OCI-LY7 (cell line): ENCODE measurements around the gene ALOX15B. TPM values are rescaled to one million over a fixed set of nuclear protein-coding genes. Genes with fewer than 3 reads are reported as not detected.

Source experiments
- BruUV-seq: library from RNA; stranded (reverse); fragments of 400-500 nt; replicated peaks from 2 replicates; lab custom pipeline; 2021; lab: Mats Ljungman, UMichigan
- CTCF ChIA-PET: fragments of 300-600 bp; sonication (Branson Sonifier 250); formaldehyde crosslinking; loops from one replicate; lab custom pipeline; 2022; ENCODE audit warnings: antibody characterized with exemption; ENCODE audit not compliant: unreplicated experiment; lab: Charles Lee
- POLR2A ChIA-PET: fragments of 300-600 bp; sonication (Branson Sonifier 250); formaldehyde crosslinking; loops from one replicate; lab custom pipeline; 2022; ENCODE audit warnings: antibody characterized with exemption; lab: Charles Lee
- DNase-seq: peaks from one replicate; pipeline ENCODE4 v3.0.0-alpha.2; 2015; ENCODE audit warnings: low spot score
- H2AFZ ChIP-seq: fragments of 200-600 bp; sonication (generic), shearing (Covaris generic); 2 replicates; pipeline ENCODE4 v1.6.1; 2014; ENCODE audit warnings: mild to moderate bottlenecking, antibody characterized with exemption, low read length, moderate library complexity
- H3K27ac ChIP-seq: fragments of 200-600 bp; sonication (generic); 2 replicates; pipeline ENCODE4 v1.5.1; 2014; ENCODE audit warnings: mixed run types, low read depth, mild to moderate bottlenecking, moderate library complexity, low read length, inconsistent platforms; ENCODE audit not compliant: poor library complexity, severe bottlenecking
- H3K36me3 ChIP-seq: fragments of 200-600 bp; sonication (generic); 2 replicates; pipeline ENCODE4 v1.6.1; 2014; ENCODE audit warnings: mild to moderate bottlenecking, antibody characterized with exemption, low read length, moderate library complexity, mixed read lengths; ENCODE audit not compliant: insufficient read depth
- H3K4me1 ChIP-seq: fragments of 200-600 bp; sonication (generic); 2 replicates; pipeline ENCODE4 v1.5.1; 2014; ENCODE audit warnings: mild to moderate bottlenecking, low read length; ENCODE audit not compliant: insufficient read depth, poor library complexity, severe bottlenecking
- H3K4me2 ChIP-seq: fragments of 200-600 bp; sonication (generic); 2 replicates; pipeline ENCODE4 v1.6.1; 2014; ENCODE audit warnings: mild to moderate bottlenecking, low read length
- H3K4me3 ChIP-seq: fragments of 200-600 bp; sonication (generic); 2 replicates; pipeline ENCODE4 v1.5.1; 2014; ENCODE audit warnings: mild to moderate bottlenecking, low read depth, low read length; ENCODE audit not compliant: poor library complexity, severe bottlenecking
- H3K79me2 ChIP-seq: fragments of 200-600 bp; sonication (generic); 2 replicates; pipeline ENCODE4 v1.6.1; 2016; ENCODE audit warnings: low read depth, mild to moderate bottlenecking, low read length, moderate library complexity, mixed read lengths; ENCODE audit not compliant: insufficient read depth
- H3K9me2 ChIP-seq: fragments of 200-600 bp; sonication (generic); 2 replicates; pipeline ENCODE4 v1.6.1; 2016; ENCODE audit warnings: mild to moderate bottlenecking, low read length, mixed read lengths; ENCODE audit not compliant: insufficient read depth
- H3K9me3 ChIP-seq: fragments of 200-600 bp; sonication (generic); 2 replicates; pipeline ENCODE4 v1.6.1; 2014; ENCODE audit warnings: mild to moderate bottlenecking, mixed run types, low read length, mixed read lengths
- H4K20me1 ChIP-seq: fragments of 200-600 bp; sonication (generic); 2 replicates; pipeline ENCODE4 v1.6.1; 2014; ENCODE audit warnings: mild to moderate bottlenecking, antibody characterized with exemption, low read length, moderate library complexity, mixed read lengths; ENCODE audit not compliant: insufficient read depth
- CTCF ChIP-seq: fragments of 200-600 bp; sonication (generic); conservative IDR thresholded peaks from 2 replicates; pipeline ENCODE4 v1.5.1; 2014; ENCODE audit warnings: mild to moderate bottlenecking, antibody characterized with exemption, low read length, moderate library complexity, mixed read lengths
- EZH2phosphoT487 ChIP-seq: fragments of 200-600 bp; sonication (generic); IDR thresholded peaks from 2 replicates; pipeline ENCODE4 v1.6.1; 2018; ENCODE audit warnings: low read depth, borderline replicate concordance, mild to moderate bottlenecking, mixed run types, antibody characterized with exemption, low read length, moderate library complexity, mixed read lengths
- intact Hi-C: fragments of 100-400 bp; cut with micrococcal nuclease; formaldehyde crosslinking; loops from one replicate; pipeline ENCODE4 v1.10.0; 2022; ENCODE audit not compliant: unreplicated experiment
- total RNA-seq, 2 experiments: library from RNA; depleted of rRNA in 1 of 2; stranded (reverse); fragments of >200 nt in 1 of 2; shearing (Covaris generic) in 1 of 2; gene quantifications; 2 replicates each; pipeline ENCODE4 v1.2.3, GENCODE V29; 2014 to 2022

Gene ALOX15B
- total RNA-seq, 2 experiments from 2014 or later = not detected

GRCh38 chr17:8020776-8021564 lies 17.9 kb upstream of the ALOX15B start:
- ChIA-PET POLR2A (no interaction called here), CTCF (no interaction called here)
- no TSS peak for BruUV-seq

GRCh38 chr17:8021565-8022359 lies 17.1 kb upstream of the ALOX15B start:
- H3K27ac ChIP-seq = no peak overlapping the region
- H3K4me1 ChIP-seq = no peaks in the 10 kb centered on the region
- CTCF ChIA-PET = no interaction called here
- BruUV-seq = no TSS peak
- POLR2A ChIA-PET = no interaction called here
- no peaks in the 10 kb centered on the region for H3K9me2 ChIP-seq
- H3K79me2 ChIP-seq = no peaks in the 10 kb centered on the region
- intact Hi-C loops = no loop called here
- no peak overlapping the region for H3K4me3 ChIP-seq
- TF ChIP-seq EZH2phosphoT487 (no peak), CTCF (no peak)
- H2AFZ ChIP-seq = no peak overlapping the region
- H3K36me3 ChIP-seq = no peaks in the 10 kb centered on the region
- H4K20me1 ChIP-seq = no peaks in the 10 kb centered on the region
- no peak overlapping the region for H3K4me2 ChIP-seq
- no peak for DNase-seq
- no peaks in the 10 kb centered on the region for H3K9me3 ChIP-seq

More at GRCh38 chr17:8020776-8021564, 17.9 kb upstream of the ALOX15B start:
- DNase-seq = no peak
- H3K9me2 ChIP-seq = no peaks in the 10 kb centered on the region
- no peak overlapping the region for H3K27ac ChIP-seq
- no peak overlapping the region for H3K4me3 ChIP-seq
- no peaks in the 10 kb centered on the region for H3K79me2 ChIP-seq
- intact Hi-C loops = no loop called here
- H3K9me3 ChIP-seq = no peaks in the 10 kb centered on the region
- no peak for TF ChIP-seq EZH2phosphoT487
- no peak for TF ChIP-seq CTCF
- H4K20me1 ChIP-seq = no peaks in the 10 kb centered on the region
- no peak overlapping the region for H3K4me2 ChIP-seq
- H3K36me3 ChIP-seq = no peaks in the 10 kb centered on the region
- H2AFZ ChIP-seq = no peak overlapping the region
- H3K4me1 ChIP-seq = peaks cover 7% of the 10 kb centered on the region
